AG20443 (cell line): ENCODE data around the gene CCDC59.

Source experiments
- DNase-seq: peaks from one replicate; pipeline ENCODE4 v3.0.0; 2012; ENCODE audit warnings: low spot score, mixed read lengths

Gene CCDC59

GRCh38 chr12:82314406-82314892, 43.7 kb downstream of the CCDC59 start:
- DNase-seq: no peak
